Pons (tissue), 1 donor: ENCODE results near the gene CBX7.

ENCODE experiments used
- DNase-seq: peaks from one replicate; pipeline ENCODE4 v3.0.0-alpha.2; 2016; ENCODE audit warnings: low spot score

CBX7 gene

DNA sequence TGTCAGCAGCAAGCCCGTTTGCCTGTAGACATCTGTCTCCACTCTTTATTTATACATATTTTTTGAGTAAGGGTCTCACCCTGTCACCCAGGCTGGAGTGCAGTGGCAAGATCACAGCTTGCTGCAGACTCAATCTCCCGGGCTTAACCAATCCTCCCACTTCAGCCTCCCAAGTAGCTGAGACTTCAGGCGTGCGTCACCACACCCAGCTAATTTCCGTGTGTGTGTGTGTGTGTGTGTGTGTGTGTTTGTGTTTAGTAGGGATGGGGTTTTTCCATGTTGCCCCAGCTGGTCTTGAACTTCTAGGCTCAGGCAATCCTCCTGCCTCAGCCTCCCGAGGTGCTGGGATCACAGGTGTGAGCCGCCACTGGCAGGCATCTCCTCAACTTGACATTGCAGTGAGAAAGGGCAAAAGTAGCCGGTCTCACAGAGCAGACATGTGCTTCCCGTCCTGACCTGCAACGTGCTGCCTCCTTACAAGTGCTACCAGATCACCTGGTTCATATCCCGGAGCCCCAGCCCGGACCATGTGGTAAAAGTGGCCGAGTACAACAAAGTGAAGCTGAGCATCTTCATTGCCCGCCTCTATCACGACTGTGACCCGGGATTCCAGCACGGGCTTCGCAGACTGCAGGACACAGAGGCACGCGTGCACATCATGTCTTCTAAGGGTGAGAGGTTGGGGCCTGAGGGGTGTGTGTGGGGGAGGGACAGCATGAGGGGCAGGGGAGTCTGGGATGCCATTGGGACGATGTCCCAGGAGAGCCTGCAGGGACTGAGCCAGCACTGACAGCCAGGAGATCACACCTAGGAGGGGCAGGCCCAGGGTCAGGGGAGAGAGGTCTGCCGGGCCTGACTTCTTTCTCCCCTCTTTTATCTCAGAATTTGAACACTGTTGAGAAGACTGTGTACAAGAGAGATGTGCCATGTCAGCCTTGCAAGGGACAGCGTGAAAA, 61.1 kb downstream of the CBX7 start:
- DNase-seq: no peak

GRCh38 chr22:39090426-39091064, 61.9 kb downstream of the CBX7 start:
- DNase-seq: no peak

GRCh38 chr22:39089928-39090327, 62.6 kb downstream of the CBX7 start:
- DNase-seq: no peak

DNA sequence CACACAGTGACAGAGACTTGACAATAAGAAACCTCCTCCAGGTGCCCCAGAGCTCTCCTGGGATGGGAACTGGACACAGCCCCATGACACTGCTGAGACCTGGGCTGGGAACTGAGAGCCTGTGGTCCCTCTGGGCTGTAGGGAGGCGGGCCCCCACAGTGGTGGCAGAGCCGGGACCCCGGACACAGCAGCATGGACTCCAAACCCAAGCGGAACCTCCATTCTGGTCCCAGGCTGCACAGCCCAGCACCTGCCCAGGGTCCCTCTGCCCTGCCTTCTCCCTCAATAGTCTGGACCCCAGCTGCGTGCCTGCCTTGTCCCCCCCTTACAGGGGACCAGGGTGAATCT, 63.8 kb downstream of the CBX7 start:
- DNase-seq: no peak

- DNase-seq: no peak
Measured at GRCh38 chr22:39087881-39088684, 64.4 kb downstream of the CBX7 start.

GRCh38 chr22:39087098-39087497, 65.4 kb downstream of the CBX7 start:
- no peak for DNase-seq

DNA sequence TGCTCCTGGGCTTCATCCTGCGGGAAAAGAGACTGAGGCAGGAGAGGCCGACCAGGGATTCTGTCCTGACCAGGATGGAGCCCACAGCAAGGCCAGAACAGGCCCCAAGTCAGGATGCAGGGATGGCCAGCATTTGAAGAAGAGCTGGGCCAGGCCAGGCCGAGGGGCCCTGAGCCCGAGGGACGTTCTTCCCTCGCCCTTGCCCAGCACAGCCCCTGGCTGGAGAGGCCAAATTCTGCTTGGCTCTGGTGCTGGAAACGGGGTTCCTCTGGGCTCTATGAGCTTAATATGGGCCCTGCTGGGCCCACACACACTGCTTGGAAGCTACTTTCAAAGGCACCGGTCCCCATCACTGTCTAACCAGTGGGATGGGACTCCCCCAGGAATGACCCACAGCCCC, 67.8 kb downstream of the CBX7 start:
- no peak for DNase-seq

DNA sequence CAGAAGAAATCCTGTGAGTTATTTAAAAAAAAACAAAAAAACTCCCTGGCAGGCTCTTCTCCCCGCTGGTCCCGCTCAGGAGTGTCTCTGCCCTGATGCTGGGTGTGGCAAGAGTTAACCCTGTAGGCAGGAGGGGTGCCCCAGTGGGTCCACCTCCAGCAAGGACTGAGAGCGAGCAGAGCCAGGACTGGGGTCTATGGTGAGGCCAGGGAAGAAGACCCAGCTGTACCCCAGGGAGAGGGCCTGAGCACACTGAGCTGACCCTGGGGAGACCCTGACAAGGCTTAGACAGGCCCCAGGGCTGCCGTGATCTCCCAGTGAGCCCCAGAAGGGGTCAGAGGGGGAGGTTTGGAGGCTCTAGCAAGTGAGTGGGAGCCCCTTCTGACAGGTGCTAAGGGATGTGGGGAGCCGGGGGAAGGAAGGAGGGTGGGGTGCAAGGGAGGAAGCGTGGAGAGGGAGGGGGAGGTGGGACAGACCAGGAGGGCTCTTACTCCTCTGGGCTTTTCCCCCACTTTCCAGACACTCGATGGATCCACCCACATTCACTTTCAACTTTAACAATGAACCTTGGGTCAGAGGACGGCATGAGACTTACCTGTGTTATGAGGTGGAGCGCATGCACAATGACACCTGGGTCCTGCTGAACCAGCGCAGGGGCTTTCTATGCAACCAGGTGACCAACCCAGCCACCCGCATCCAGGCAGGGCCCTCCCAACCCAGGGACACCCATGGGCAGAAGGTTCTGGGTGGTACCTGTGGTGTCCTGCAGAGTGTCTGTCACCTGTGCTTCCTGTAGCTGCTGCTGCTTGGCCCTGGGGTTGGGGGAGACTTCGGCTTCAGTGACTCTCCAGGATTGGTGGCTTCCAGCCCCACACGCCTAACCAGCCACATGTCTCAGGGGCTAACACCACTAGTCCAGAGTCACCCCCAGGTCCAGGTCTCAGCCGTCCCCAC, 69.0 kb downstream of the CBX7 start:
- DNase-seq: no peak

GRCh38 chr22:39081598-39081997, 70.9 kb downstream of the CBX7 start:
- no peak for DNase-seq

GRCh38 chr22:39081016-39081415, 71.5 kb downstream of the CBX7 start:
- DNase-seq: no peak
